Activated CD4-positive, alpha-beta memory T cell treated with anti-CD3 and anti-CD28 coated beads for 36 hours (primary cell): ENCODE measurements around the gene RUNX3. TPM values are rescaled to one million over a fixed set of nuclear protein-coding genes. Genes with fewer than 3 reads are reported as not detected.
"Not testable (repeated sequence)": the region's sequence is repeated elsewhere in the genome, so short reads cannot be mapped to it uniquely, and the experiment has no call there.

ENCODE experiments used
- CTCF ChIA-PET: fragments of 350-600 bp; sonication (Branson Sonifier 250); formaldehyde crosslinking; loops from one replicate; lab custom pipeline; 2021; ENCODE audit warnings: antibody characterized with exemption, inconsistent platforms; lab: Charles Lee
- POLR2A ChIA-PET: fragments of 350-600 bp; sonication (Branson Sonifier 250); formaldehyde crosslinking; loops from one replicate; lab custom pipeline; 2021; ENCODE audit warnings: antibody characterized with exemption; lab: Charles Lee
- DNase-seq: peaks from one replicate; pipeline ENCODE4 v3.0.0-alpha.2; 2020
- H3K27ac Mint-ChIP-seq: one replicate; pipeline ENCODE4 v1.8.0; 2021; ENCODE audit warnings: mixed read lengths
- H3K27me3 Mint-ChIP-seq: one replicate; pipeline ENCODE4 v1.8.0; 2021; ENCODE audit warnings: mixed read lengths
- H3K36me3 Mint-ChIP-seq: one replicate; pipeline ENCODE4 v1.8.0; 2021; ENCODE audit warnings: mixed read lengths
- H3K4me1 Mint-ChIP-seq: one replicate; pipeline ENCODE4 v1.8.0; 2021; ENCODE audit warnings: low read depth, mixed read lengths
- H3K4me3 Mint-ChIP-seq: one replicate; pipeline ENCODE4 v1.8.0; 2021; ENCODE audit warnings: mild to moderate bottlenecking, mixed read lengths
- H3K9me3 Mint-ChIP-seq: one replicate; pipeline ENCODE4 v1.8.0; 2021; ENCODE audit warnings: mixed read lengths
- intact Hi-C: fragments of 100-400 bp; cut with micrococcal nuclease; formaldehyde crosslinking; loops from one replicate; pipeline ENCODE4 v1.15.1; 2023
- total RNA-seq, 2 experiments: library from RNA; stranded (reverse); gene quantifications; one replicate each; pipeline ENCODE4 v1.2.3, GENCODE V29; 2021

Gene RUNX3
- total RNA-seq, 2 experiments from 2014 or later: 153 to 155 TPM

DNA sequence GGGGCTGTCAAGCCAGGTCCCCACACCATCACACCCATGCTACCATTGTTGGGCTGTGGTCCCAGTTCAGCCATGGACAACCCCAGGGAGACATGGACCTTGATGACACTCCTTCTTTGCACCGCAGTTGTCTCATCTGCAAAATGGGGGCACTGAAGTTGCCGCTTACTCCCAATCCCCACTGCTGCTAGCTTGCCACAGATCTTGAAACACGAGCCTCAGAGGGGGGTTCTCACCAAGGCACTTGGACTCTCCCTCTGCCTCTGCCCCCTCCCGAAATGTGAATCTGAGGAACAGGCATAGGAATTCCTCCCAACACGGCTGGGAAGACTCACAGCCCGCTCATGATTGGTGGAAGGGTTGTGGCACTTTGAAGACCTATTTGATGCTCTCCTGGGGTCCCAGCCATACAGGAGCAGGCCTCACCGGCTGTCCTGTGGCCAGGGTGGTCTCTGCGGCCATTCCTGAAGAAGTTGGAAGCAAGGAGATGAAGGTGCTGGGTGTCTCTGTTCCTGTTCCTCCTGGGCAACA, 31.1 kb downstream of the RUNX3 start:
- Mint-ChIP-seq H3K27ac (peak overlapping the region; percentile 52), H3K4me3 (peak overlapping the region; percentile 33), H3K4me1 (peaks cover 23% of the 10 kb centered on the region), H3K9me3 (no peaks in the 10 kb centered on the region), H3K27me3 (no peaks in the 10 kb centered on the region), H3K36me3 (peaks cover 30% of the 10 kb centered on the region)
- intact Hi-C loops: loop anchor here (2.0 kb wide), 1 partner anchor 50 kb away; no protein-coding TSS in a partner anchor
- POLR2A ChIA-PET: interaction anchor here (1.1 to 1.4 kb wide), 2 partner anchors 20 to 49 kb away, joined by 3 to 4 read pairs; no protein-coding TSS in a partner anchor
- peak; percentile 30 for DNase-seq
- CTCF ChIA-PET: interaction anchor here (1.0 to 2.0 kb wide), 6 partner anchors 12 to 139 kb away, joined by 3 to 12 read pairs (median 4); no protein-coding TSS in a partner anchor

DNA sequence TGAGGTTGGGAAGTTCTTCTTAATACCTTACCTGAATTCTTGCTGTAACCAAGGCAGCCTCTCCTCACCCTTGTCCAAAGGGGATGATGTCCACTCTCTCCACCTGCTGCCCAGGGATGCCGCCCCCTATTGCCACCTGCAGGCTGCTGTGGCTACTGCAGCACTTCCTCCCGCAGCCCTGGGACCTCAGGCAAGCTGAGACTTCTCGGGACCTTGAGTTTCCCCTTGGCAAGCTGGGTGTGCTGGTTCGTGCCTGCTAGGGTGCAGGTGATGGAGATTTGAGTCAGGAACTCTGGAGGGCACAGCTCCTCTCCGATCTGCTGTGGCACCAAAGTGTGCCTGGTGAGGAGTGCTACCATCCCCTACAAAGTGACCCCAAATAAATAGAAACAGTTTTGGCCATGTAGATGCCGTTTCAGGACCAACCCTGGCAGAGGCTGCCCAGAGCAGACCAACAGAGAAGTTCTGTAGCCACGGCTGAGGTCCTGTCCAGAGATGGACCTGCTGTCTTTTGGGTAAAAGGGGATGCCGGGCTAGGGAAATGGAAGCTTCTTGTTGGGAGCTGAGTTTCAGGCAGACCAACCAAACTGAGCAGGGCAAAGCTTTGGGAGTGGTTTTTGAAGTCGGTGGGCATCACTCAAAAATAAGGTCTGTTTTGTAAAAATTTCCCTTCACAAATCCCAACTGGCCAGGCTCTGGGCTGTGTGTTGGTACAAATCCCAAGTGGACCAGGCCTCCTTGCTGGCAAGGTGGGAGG, 31.7 kb downstream of the RUNX3 start:
- DNase-seq: peak; percentile 69
- no peaks in the 10 kb centered on the region for H3K9me3 Mint-ChIP-seq
- no peak overlapping the region for H3K4me3 Mint-ChIP-seq
- peaks cover 23% of the 10 kb centered on the region for H3K4me1 Mint-ChIP-seq
- peaks cover 25% of the 10 kb centered on the region for H3K36me3 Mint-ChIP-seq
- ChIA-PET CTCF (interaction anchor here (0.6 to 2.0 kb wide), 17 partner anchors 11 to 250 kb away, joined by 3 to 12 read pairs (median 4); no protein-coding TSS in a partner anchor), POLR2A (interaction anchor here (0.9 to 1.4 kb wide), 3 partner anchors 21 to 48 kb away, joined by 3 to 4 read pairs (median 3); no protein-coding TSS in a partner anchor)
- intact Hi-C loops: loop anchor here (2.0 kb wide), 1 partner anchor 50 kb away; no protein-coding TSS in a partner anchor
- peak overlapping the region; percentile 52 for H3K27ac Mint-ChIP-seq
- H3K27me3 Mint-ChIP-seq: no peaks in the 10 kb centered on the region

DNA sequence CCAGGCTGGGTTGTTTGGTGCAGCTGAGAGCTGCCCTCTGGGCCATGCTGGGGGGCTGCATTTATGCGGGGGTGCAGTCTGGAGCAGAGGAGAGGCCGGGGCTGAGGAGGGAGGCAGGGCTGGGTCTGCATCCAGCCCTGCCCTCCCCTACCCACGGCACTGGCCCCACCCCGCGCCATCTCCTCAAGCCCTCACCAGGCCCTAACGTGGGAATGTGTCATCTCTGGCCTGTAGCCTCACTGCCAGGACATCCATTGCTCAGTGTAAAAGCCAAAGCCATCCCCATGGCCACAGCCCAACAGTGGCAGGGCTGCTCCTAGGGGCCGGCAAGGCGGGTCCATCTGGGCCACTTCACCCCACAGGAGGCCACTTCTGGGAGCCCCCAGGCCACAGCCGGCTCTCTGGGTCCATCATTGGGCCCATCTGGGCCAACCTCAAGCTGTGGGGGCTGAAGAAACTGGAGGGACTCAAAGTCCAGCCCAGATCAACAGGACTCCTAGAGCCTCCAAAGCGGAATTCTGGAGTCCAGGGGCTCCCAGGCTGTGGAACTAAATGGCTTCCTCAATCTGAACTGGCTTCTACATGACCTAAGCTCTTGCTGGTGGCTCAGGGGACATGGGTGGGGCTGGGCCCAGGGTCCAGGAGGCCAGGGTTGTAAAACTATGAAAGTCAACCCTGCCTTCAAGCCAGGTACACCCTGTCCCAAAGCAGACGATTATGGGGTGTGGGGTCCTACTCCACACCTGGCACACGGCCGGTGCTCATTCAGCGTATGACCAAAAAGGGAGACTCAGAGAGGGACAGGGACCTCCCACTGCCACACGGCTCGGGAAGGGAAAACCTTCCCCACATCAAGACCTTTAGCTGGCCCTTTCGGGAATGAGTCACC, 32.6 kb downstream of the RUNX3 start:
- peaks cover 7% of the 10 kb centered on the region for H3K9me3 Mint-ChIP-seq
- DNase-seq: no peak
- peaks cover 23% of the 10 kb centered on the region for H3K4me1 Mint-ChIP-seq
- ChIA-PET CTCF (interaction anchor here (0.7 to 2.0 kb wide), 16 partner anchors 11 to 251 kb away, joined by 3 to 12 read pairs (median 4); no protein-coding TSS in a partner anchor), POLR2A (interaction anchor here (0.9 to 1.4 kb wide), 3 partner anchors 21 to 47 kb away, joined by 3 to 4 read pairs (median 3); no protein-coding TSS in a partner anchor)
- intact Hi-C loops: loop anchor here (2.0 kb wide), 1 partner anchor 49 kb away; no protein-coding TSS in a partner anchor
- no peak overlapping the region for H3K4me3 Mint-ChIP-seq
- H3K27me3 Mint-ChIP-seq: no peaks in the 10 kb centered on the region
- peaks cover 29% of the 10 kb centered on the region for H3K36me3 Mint-ChIP-seq
- no peak overlapping the region for H3K27ac Mint-ChIP-seq

DNA sequence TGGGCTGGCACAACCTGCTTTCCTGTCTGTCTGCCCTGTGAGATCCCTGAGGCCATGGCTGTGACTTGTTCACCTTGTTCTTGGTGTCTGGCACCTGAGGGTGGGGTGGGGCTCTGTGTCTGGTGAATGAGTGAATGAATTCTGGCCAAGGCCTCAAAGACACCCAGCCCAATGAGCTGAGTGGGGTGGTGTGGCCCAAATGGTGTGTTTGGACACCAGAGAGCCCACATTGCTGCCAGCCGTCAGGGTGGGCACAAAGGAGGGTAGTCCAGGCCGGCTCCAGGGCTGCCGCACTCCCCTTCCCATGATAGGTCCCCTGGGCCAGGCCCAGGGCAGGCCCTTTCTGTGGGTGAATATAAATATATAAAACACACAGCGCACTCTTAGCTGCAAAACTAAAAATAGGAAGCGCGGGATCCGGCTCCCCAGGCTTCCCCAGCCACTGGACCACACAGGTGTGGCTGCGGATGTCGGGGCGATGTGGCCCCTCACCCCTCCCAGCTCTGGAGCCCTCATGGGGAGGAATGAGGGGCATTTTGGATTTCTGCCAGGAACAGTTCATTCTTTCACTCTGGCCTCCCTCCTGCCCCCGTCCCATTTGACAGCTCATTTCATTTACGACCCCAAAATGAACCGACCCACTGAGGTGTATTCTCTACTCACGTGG, 33.3 kb downstream of the RUNX3 start:
- POLR2A ChIA-PET: no interaction called here
- CTCF ChIA-PET: interaction anchor here (0.7 to 2.0 kb wide), 6 partner anchors 19 to 204 kb away, joined by 3 to 12 read pairs (median 4); no protein-coding TSS in a partner anchor
- Mint-ChIP-seq H3K4me3 (no peak overlapping the region), H3K36me3 (peaks cover 23% of the 10 kb centered on the region), H3K9me3 (peaks cover 15% of the 10 kb centered on the region), H3K27me3 (no peaks in the 10 kb centered on the region), H3K27ac (no peak overlapping the region), H3K4me1 (peaks cover 23% of the 10 kb centered on the region)
- intact Hi-C loops: no loop called here
- peak; percentile 8 for DNase-seq

DNA sequence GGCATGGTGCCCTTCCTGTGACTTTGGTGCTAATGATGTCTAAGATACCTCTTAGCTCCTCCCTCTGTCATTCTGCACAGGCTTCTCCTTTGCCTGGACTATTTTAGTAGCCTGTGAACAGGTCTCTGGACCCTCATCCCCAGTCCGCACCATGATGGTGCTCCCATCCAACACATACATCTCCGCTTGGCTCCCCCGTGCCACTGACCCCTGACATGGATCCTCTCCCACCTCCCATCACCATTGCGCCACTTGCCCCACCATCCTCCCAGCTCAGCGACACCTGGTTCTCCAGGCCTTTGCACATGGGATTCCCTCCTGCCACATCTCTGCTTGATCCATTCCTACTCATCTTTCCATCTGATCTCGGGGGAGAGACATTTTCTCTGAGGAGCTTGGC, 33.9 kb downstream of the RUNX3 start:
- H3K36me3 Mint-ChIP-seq: peaks cover 18% of the 10 kb centered on the region
- POLR2A ChIA-PET: no interaction called here

DNA sequence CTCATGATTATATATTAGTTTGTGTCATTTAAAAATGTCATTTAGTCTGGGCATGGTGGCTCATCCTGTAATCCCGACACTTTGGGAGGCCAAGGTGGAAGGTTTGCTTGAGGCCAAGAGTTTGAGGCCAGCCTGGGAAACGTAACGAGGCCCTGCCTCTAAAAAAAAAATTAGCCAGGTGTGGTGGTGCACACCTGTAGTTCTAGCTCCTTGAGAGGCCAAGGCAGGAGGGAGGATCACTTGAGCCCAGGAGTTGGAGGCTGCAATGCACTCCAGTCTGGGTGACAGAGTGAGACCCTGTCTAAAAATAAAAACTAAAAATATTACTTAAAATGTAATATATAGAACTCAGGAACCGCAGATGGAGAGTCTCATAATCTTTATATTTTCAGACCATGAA, 34.6 kb downstream of the RUNX3 start:
- intact Hi-C loops: no loop called here
- Mint-ChIP-seq H3K4me3 (no peak overlapping the region), H3K27me3 (no peaks in the 10 kb centered on the region), H3K36me3 (peaks cover 13% of the 10 kb centered on the region), H3K27ac (no peak overlapping the region), H3K4me1 (peaks cover 14% of the 10 kb centered on the region), H3K9me3 (peaks cover 16% of the 10 kb centered on the region)
- ChIA-PET CTCF (interaction anchor here (1.0 to 1.6 kb wide), 3 partner anchors 18 to 205 kb away, joined by 3 to 4 read pairs (median 3); no protein-coding TSS in a partner anchor), POLR2A (no interaction called here)
- no peak for DNase-seq

More for the DNA sequence above, 33.9 kb downstream of the RUNX3 start:
- peak; percentile 7 for DNase-seq
- H3K27me3 Mint-ChIP-seq: no peaks in the 10 kb centered on the region
- H3K4me3 Mint-ChIP-seq: no peak overlapping the region
- intact Hi-C loops: no loop called here
- peaks cover 18% of the 10 kb centered on the region for H3K4me1 Mint-ChIP-seq
- H3K27ac Mint-ChIP-seq: no peak overlapping the region
- H3K9me3 Mint-ChIP-seq: peaks cover 16% of the 10 kb centered on the region
- CTCF ChIA-PET: interaction anchor here (0.7 to 1.6 kb wide), 4 partner anchors 18 to 204 kb away, joined by 3 to 4 read pairs (median 4); no protein-coding TSS in a partner anchor

DNA sequence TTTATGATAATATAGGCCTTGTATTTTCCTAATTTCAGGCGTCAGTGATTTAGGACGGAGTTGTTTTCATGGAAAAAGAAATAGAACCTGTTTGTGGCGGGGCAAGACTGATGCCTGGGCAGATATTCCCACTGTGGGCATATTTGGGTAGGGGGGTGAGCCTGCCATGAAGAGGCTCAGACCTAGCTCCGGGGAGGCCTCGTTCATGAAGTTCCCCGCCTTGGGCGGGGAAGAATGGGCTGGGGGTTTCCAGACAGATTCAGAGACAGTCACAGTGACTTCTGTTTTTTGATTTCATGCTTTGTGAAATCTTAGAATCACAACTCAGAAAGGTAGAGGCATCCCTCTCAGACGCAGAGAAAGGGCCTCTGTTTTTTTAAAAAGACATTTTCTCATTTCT, 36.1 kb downstream of the RUNX3 start:
- H3K36me3 Mint-ChIP-seq: peaks cover 11% of the 10 kb centered on the region
- no peaks in the 10 kb centered on the region for H3K27me3 Mint-ChIP-seq
- CTCF ChIA-PET: interaction anchor here (1.0 kb wide), 1 partner anchor 144 kb away, joined by 3 read pairs; no protein-coding TSS in a partner anchor
- no peak for DNase-seq
- intact Hi-C loops: no loop called here
- H3K9me3 Mint-ChIP-seq: peaks cover 16% of the 10 kb centered on the region
- no peak overlapping the region for H3K4me3 Mint-ChIP-seq
- POLR2A ChIA-PET: no interaction called here
- no peak overlapping the region for H3K27ac Mint-ChIP-seq
- peaks cover 4% of the 10 kb centered on the region for H3K4me1 Mint-ChIP-seq

DNA sequence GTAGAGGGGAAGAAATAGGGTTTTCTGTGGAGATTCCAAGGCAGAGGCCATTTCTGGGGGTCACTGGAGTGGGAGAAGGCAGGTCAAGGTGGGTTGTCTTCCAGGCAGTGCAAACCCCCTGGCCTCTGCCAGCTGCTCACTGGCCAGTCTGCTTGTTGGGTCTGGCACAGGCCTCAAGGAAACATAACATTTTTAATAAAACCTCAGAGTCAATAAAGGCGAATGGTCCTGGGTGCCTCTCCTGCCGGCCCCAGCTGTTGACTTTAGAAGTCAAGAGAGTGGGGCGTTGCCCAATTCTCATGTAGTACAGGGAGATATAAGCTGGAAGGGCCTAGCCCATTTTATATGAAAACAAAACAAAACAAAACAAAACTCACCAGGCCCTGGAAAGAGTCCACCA, 36.6 kb downstream of the RUNX3 start:
- Mint-ChIP-seq H3K27ac (no peak overlapping the region), H3K27me3 (no peaks in the 10 kb centered on the region), H3K9me3 (peaks cover 16% of the 10 kb centered on the region), H3K36me3 (peaks cover 10% of the 10 kb centered on the region), H3K4me3 (no peak overlapping the region), H3K4me1 (no peaks in the 10 kb centered on the region)
- ChIA-PET POLR2A (no interaction called here), CTCF (interaction anchor here (1.0 kb wide), 1 partner anchor 144 kb away, joined by 3 read pairs; no protein-coding TSS in a partner anchor)
- intact Hi-C loops: no loop called here
- DNase-seq: no peak

DNA sequence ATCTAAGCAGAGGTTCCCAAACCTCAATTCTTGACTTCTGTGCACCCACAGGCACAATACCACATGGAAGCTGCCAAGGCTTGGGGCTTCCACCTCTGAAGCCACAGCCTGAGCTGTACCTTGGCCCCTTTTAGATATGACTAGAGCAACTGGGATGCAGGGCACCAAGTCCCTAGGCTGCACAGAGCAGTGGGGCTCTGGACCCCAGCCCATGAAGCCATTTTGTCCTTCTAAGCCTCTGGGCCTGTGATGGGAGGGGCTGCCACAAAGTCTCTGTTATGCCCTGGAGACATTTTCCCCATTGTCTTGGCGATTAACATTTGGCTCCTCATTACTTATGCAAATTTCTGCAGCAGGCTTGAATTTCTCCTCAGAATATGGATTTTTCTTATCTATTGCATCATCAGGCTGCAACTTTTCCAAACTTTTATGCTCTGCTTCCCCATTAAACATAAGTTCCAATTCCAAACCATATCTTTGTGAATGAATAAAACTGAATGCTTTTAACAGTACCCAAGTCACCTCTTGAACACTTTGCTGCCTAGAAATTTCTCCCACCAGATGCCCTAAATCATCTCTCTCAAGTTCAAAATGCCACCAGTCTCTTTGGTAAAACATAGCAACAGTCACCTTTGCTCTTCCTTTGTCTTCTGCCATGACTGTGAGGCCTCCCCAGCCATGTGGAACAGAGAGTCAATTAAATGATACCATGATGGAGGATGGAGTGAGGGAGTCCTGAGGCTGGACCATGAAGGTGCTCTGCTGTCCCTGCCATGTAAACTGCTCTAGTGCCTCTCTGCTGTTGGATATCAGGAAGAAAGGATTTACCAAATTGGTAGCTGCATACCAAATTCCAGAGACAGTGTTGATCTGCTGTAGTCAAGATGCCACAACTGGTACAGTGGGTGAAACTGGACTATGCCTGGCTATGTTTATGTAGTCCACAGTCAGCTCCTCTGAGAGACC, 37.6 kb downstream of the RUNX3 start:
- peak; percentile 3 for DNase-seq
- no peak overlapping the region for H3K27ac Mint-ChIP-seq
- H3K27me3 Mint-ChIP-seq: no peaks in the 10 kb centered on the region
- ChIA-PET POLR2A (no interaction called here), CTCF (interaction anchor here (0.6 kb wide), 1 partner anchor 188 kb away, joined by 5 read pairs; no protein-coding TSS in a partner anchor)
- H3K4me1 Mint-ChIP-seq: no peaks in the 10 kb centered on the region
- intact Hi-C loops: no loop called here
- H3K4me3 Mint-ChIP-seq: no peak overlapping the region
- H3K9me3 Mint-ChIP-seq: peaks cover 16% of the 10 kb centered on the region
- H3K36me3 Mint-ChIP-seq: peaks cover 10% of the 10 kb centered on the region

DNA sequence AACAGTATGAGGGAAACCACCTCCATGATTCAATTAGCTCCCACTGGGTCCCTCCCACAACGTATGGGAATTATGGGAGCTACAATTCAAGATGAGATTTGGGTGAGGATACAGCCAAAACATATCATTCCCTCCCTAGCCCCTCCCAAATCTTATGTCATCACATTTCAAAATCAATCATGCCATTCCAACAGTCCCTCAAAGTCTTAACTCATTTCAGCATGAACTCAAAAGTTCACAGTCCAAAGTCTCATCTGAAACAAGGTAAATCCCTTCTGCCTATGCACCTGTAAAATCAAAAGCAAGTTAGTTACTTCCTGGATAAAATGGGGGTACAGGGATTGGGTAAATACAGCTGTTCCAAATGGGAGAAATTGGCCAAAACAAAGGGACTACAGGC, 38.7 kb downstream of the RUNX3 start:
- H3K27ac Mint-ChIP-seq, H3K4me1 Mint-ChIP-seq, intact Hi-C loops, H3K4me3 Mint-ChIP-seq, POLR2A ChIA-PET, DNase-seq, H3K27me3 Mint-ChIP-seq, H3K36me3 Mint-ChIP-seq: not testable (repeated sequence)
- peaks cover 16% of the 10 kb centered on the region for H3K9me3 Mint-ChIP-seq
- CTCF ChIA-PET: interaction anchor here (0.6 to 1.1 kb wide), 2 partner anchors 189 to 202 kb away, joined by 3 to 5 read pairs; no protein-coding TSS in a partner anchor
